Gastroesophageal sphincter (tissue), 4 donors: ENCODE data around the gene CC2D1B. TPM values are rescaled to one million over a fixed set of nuclear protein-coding genes. Genes with fewer than 3 reads are reported as not detected.

Source experiments
- ATAC-seq: fragments of 150-250 bp; one replicate; pipeline ENCODE4 v1.9.1; 2016; ENCODE audit warnings: mild to moderate bottlenecking, moderate library complexity
- H3K27ac ChIP-seq, 4 donors: fragments of 200-600 bp; sonication (generic) in 3 of 4; 1 replicate in 3 of 4; 2 replicates in 1 of 4; pipeline ENCODE4 v1.5.1; 2016 to 2019
- H3K27me3 ChIP-seq: fragments of 200-600 bp; sonication (generic); one replicate; pipeline ENCODE4 v1.5.1; 2019
- H3K36me3 ChIP-seq, 2 donors: fragments of 200-600 bp; sonication (generic); one replicate each; pipeline ENCODE4 v1.5.1; 2019; ENCODE audit warnings: control low read depth in 1 of 2
- H3K4me1 ChIP-seq, 3 donors: fragments of 200-600 bp; sonication (generic); 1 replicate in 2 of 3; 2 replicates in 1 of 3; pipeline ENCODE4 v1.5.1; 2016 to 2019; ENCODE audit warnings: control low read depth in 2 of 3
- H3K4me3 ChIP-seq, 2 donors: fragments of 200-600 bp; sonication (generic); one replicate each; pipeline ENCODE4 v1.5.1; 2019; ENCODE audit warnings: mild to moderate bottlenecking in 1 of 2, moderate library complexity in 1 of 2
- H3K9me3 ChIP-seq, 3 donors: fragments of 200-600 bp; sonication (generic); one replicate each; pipeline ENCODE4 v1.5.1; 2017 to 2019; ENCODE audit warnings: control low read depth in 2 of 3
- CTCF ChIP-seq, 4 experiments: fragments of 200-600 bp in 2 of 4; fragments of 450-650 bp in 2 of 4; sonication (generic) in 1 of 4; IDR thresholded peaks; one replicate each; pipeline ENCODE4 v1.5.1; 2017 to 2019; ENCODE audit warnings: antibody characterized with exemption in 4 of 4, mild to moderate bottlenecking in 2 of 4, moderate library complexity in 2 of 4
- EP300 ChIP-seq: sonication (generic); formaldehyde crosslinking; IDR thresholded peaks from one replicate; pipeline ENCODE4 v1.6.1; 2017; ENCODE audit warnings: antibody characterized with exemption, mild to moderate bottlenecking
- POLR2A ChIP-seq, 2 donors: fragments of 450-650 bp; IDR thresholded peaks; one replicate each; pipeline ENCODE4 v1.6.1; 2017; ENCODE audit warnings: antibody characterized with exemption in 2 of 2, mild to moderate bottlenecking in 2 of 2, moderate library complexity in 1 of 2
- POLR2AphosphoS5 ChIP-seq: sonication (generic); formaldehyde crosslinking; IDR thresholded peaks from one replicate; pipeline ENCODE4 v1.6.1; 2017; ENCODE audit warnings: antibody characterized with exemption
- WGBS, 2 donors: methylation state at CpG; one replicate each; pipeline ENCODE4 v1.1.5; 2018; ENCODE audit warnings: low coverage in 1 of 2; 5-methylcytosine and 5-hydroxymethylcytosine counted together
- total RNA-seq, 4 donors: library from RNA; depleted of rRNA; stranded (reverse); fragments of >200 nt; gene quantifications; one replicate each; pipeline ENCODE4 v1.1.0, GENCODE V29; 2016

CC2D1B gene
- 10 to 100 TPM; 13.6 to 30.0 (median 26.0) TPM for total RNA-seq

GRCh38 chr1:52365746-52366516 lies at the start of gene CC2D1B:
Gene CC2D1B, minus strand, starts transcription at chr1:52366205. Its CDS starts 1,585 bp downstream, at chr1:52364620.
- H3K27me3 ChIP-seq: no peaks in the 10 kb centered on the region
- WGBS, 2 donors: no CpG with 5 or more reads among the region's 92 CpGs
- H3K4me1 ChIP-seq: peaks cover 0 to 48% (median 14%) of the 10 kb centered on the region in 3 donors
- peaks cover 0 to 34% of the 10 kb centered on the region in 2 donors for H3K36me3 ChIP-seq
- peak; percentile 98 for ATAC-seq
- peak; percentile 92 for TF ChIP-seq POLR2AphosphoS5
- peak; percentile 91 to 94 for TF ChIP-seq POLR2A (IDR thresholded peaks at IDR 0.05)
- no peak for TF ChIP-seq EP300
- peak in 3 of 4 experiments; percentile 38 to 61 (median 53) for TF ChIP-seq CTCF (IDR thresholded peaks at IDR 0.05)
- H3K9me3 ChIP-seq: no peaks in the 10 kb centered on the region
- H3K27ac ChIP-seq: peak within 1 kb of the TSS; percentile 91 to 97 (median 94)
- peak within 1 kb of the TSS; percentile 84 to 94 for H3K4me3 ChIP-seq

GRCh38 chr1:52414942-52415341 lies 48.9 kb upstream of the CC2D1B start:
- H3K36me3 ChIP-seq: peaks cover 0 to 100% of the 10 kb centered on the region in 2 donors
- H3K9me3 ChIP-seq: no peaks in the 10 kb centered on the region
- no peak for ATAC-seq
- H3K27ac ChIP-seq: no peak overlapping the region
- no peak overlapping the region for H3K4me3 ChIP-seq
- no peaks in the 10 kb centered on the region for H3K27me3 ChIP-seq
- TF ChIP-seq EP300 (no peak), CTCF (IDR thresholded peaks at IDR 0.05) (no peak), POLR2AphosphoS5 (no peak), POLR2A (IDR thresholded peaks at IDR 0.05) (no peak)
- no peaks in the 10 kb centered on the region for H3K4me1 ChIP-seq

- H3K27ac ChIP-seq: no peak overlapping the region
- TF ChIP-seq POLR2AphosphoS5 (no peak), CTCF (IDR thresholded peaks at IDR 0.05) (no peak), POLR2A (IDR thresholded peaks at IDR 0.05) (no peak), EP300 (no peak)
- 78 to 97% methylated on average over 5 to 7 of the region's 10 CpGs for WGBS, 2 donors
- H3K27me3 ChIP-seq: no peaks in the 10 kb centered on the region
- no peak for ATAC-seq
- H3K4me3 ChIP-seq: no peak overlapping the region
- no peaks in the 10 kb centered on the region for H3K4me1 ChIP-seq
- no peaks in the 10 kb centered on the region for H3K9me3 ChIP-seq
- peaks cover 0 to 100% of the 10 kb centered on the region in 2 donors for H3K36me3 ChIP-seq
These were observed 47.5 kb upstream of the CC2D1B start for GRCh38 chr1:52413410-52413989.

GRCh38 chr1:52404975-52405338 lies 39.0 kb upstream of the CC2D1B start:
- H3K27me3 ChIP-seq: no peaks in the 10 kb centered on the region
- no peak for TF ChIP-seq POLR2A (IDR thresholded peaks at IDR 0.05)
- 3 to 5% methylated on average over 4 to 5 of the region's 8 CpGs for WGBS, 2 donors
- ATAC-seq: no peak
- peak overlapping the region; percentile 86 to 94 (median 88) for H3K27ac ChIP-seq
- peaks cover 0 to 41% of the 10 kb centered on the region in 2 donors for H3K36me3 ChIP-seq
- H3K9me3 ChIP-seq: no peaks in the 10 kb centered on the region
- H3K4me1 ChIP-seq: peaks cover 0 to 35% (median 8%) of the 10 kb centered on the region in 3 donors
- H3K4me3 ChIP-seq: peak overlapping the region; percentile 77 to 96

GRCh38 chr1:52404116-52404974 lies 38.3 kb upstream of the CC2D1B start, which contains the start of the genes ORC1 and PRPF38A:
Gene ORC1, minus strand, starts transcription at chr1:52404423. Its CDS starts 2,200 bp downstream, at chr1:52402223.
Gene PRPF38A, plus strand, starts transcription at chr1:52404602. Its CDS starts 148 bp downstream, at chr1:52404750.
- Histone ChIP-seq H3K4me3 (peak within 1 kb of the TSS; percentile 77 to 96), H3K36me3 (peaks cover 0 to 35% of the 10 kb centered on the region in 2 donors), H3K27me3 (no peaks in the 10 kb centered on the region), H3K27ac (peak within 1 kb of the TSS; percentile 86 to 94 (median 88)), H3K4me1 (peaks cover 0 to 35% (median 8%) of the 10 kb centered on the region in 3 donors), H3K9me3 (no peaks in the 10 kb centered on the region)
- WGBS, 2 donors: 2% methylated on average over 9 of the region's 57 CpGs; no CpG with 5 or more reads in 1 of the 2 donors
- peak; percentile 99 for ATAC-seq
- TF ChIP-seq EP300 (no peak), POLR2A (IDR thresholded peaks at IDR 0.05) (peak; percentile 28 to 41), CTCF (IDR thresholded peaks at IDR 0.05) (peak; percentile 12 to 67 (median 50)), POLR2AphosphoS5 (peak; percentile 83)
